GM04503 (cell line): ENCODE measurements around the gene SGCE.

ENCODE experiments used
- DNase-seq: peaks from one replicate; pipeline ENCODE4 v3.0.0-alpha.2; 2012; ENCODE audit warnings: low read depth

Gene SGCE

GRCh38 chr7:94660006-94660405 lies 4.1 kb upstream of the SGCE start:
- DNase-seq = peak; percentile 1

- DNase-seq = no peak
These were observed 2.9 kb upstream of the SGCE start for GRCh38 chr7:94658826-94659225.

GRCh38 chr7:94657771-94658693 lies 2.1 kb upstream of the SGCE start:
- DNase-seq = peak; percentile 43

GRCh38 chr7:94656925-94657731 lies 1.2 kb upstream of the SGCE start:
- DNase-seq = no peak

GRCh38 chr7:94656658-94656924 lies 658 bp upstream of the SGCE start:
- DNase-seq = no peak

- DNase-seq = no peak
These were observed 646 bp downstream of the SGCE start for GRCh38 chr7:94655126-94655847.

- DNase-seq = no peak
These were observed 1.2 kb downstream of the SGCE start for GRCh38 chr7:94654783-94655125.

GRCh38 chr7:94650147-94651051 lies 5.5 kb downstream of the SGCE start:
- DNase-seq = no peak

GRCh38 chr7:94649450-94649849 lies 6.5 kb downstream of the SGCE start:
- DNase-seq = peak; percentile 1

GRCh38 chr7:94648731-94649130 lies 7.2 kb downstream of the SGCE start:
- DNase-seq = no peak

GRCh38 chr7:94647295-94647694 lies 8.6 kb downstream of the SGCE start:
- no peak for DNase-seq

- no peak for DNase-seq
These were observed 12.0 kb downstream of the SGCE start for GRCh38 chr7:94643771-94644545.

GRCh38 chr7:94642838-94643653 lies 12.9 kb downstream of the SGCE start:
- no peak for DNase-seq

GRCh38 chr7:94639384-94639783 lies 16.5 kb downstream of the SGCE start:
- DNase-seq = no peak

GRCh38 chr7:94635687-94636086 lies 20.2 kb downstream of the SGCE start:
- no peak for DNase-seq

- no peak for DNase-seq
These were observed 21.4 kb downstream of the SGCE start for GRCh38 chr7:94634502-94634901.

GRCh38 chr7:94633687-94634086 lies 22.2 kb downstream of the SGCE start:
- DNase-seq = no peak

GRCh38 chr7:94633014-94633341 lies 23.0 kb downstream of the SGCE start:
- no peak for DNase-seq

- DNase-seq = peak; percentile 51
These were observed 23.5 kb downstream of the SGCE start for GRCh38 chr7:94632338-94633013.

- no peak for DNase-seq
These were observed 25.1 kb downstream of the SGCE start for GRCh38 chr7:94630855-94631254.
